HG02623 (cell line): ENCODE measurements around the gene POMT1.
"Not testable (repeated sequence)": the region's sequence is repeated elsewhere in the genome, so short reads cannot be mapped to it uniquely, and the experiment has no call there.

Experiments
- ATAC-seq: cut with Tn5 transposase; IDR thresholded peaks from one replicate; pipeline ENCODE4 v1.9.1; 2021; ENCODE audit warnings: moderate library complexity; ENCODE audit not compliant: unreplicated experiment

POMT1 gene, protein sequence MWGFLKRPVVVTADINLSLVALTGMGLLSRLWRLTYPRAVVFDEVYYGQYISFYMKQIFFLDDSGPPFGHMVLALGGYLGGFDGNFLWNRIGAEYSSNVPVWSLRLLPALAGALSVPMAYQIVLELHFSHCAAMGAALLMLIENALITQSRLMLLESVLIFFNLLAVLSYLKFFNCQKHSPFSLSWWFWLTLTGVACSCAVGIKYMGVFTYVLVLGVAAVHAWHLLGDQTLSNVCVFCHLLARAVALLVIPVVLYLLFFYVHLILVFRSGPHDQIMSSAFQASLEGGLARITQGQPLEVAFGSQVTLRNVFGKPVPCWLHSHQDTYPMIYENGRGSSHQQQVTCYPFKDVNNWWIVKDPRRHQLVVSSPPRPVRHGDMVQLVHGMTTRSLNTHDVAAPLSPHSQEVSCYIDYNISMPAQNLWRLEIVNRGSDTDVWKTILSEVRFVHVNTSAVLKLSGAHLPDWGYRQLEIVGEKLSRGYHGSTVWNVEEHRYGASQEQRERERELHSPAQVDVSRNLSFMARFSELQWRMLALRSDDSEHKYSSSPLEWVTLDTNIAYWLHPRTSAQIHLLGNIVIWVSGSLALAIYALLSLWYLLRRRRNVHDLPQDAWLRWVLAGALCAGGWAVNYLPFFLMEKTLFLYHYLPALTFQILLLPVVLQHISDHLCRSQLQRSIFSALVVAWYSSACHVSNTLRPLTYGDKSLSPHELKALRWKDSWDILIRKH

DNA sequence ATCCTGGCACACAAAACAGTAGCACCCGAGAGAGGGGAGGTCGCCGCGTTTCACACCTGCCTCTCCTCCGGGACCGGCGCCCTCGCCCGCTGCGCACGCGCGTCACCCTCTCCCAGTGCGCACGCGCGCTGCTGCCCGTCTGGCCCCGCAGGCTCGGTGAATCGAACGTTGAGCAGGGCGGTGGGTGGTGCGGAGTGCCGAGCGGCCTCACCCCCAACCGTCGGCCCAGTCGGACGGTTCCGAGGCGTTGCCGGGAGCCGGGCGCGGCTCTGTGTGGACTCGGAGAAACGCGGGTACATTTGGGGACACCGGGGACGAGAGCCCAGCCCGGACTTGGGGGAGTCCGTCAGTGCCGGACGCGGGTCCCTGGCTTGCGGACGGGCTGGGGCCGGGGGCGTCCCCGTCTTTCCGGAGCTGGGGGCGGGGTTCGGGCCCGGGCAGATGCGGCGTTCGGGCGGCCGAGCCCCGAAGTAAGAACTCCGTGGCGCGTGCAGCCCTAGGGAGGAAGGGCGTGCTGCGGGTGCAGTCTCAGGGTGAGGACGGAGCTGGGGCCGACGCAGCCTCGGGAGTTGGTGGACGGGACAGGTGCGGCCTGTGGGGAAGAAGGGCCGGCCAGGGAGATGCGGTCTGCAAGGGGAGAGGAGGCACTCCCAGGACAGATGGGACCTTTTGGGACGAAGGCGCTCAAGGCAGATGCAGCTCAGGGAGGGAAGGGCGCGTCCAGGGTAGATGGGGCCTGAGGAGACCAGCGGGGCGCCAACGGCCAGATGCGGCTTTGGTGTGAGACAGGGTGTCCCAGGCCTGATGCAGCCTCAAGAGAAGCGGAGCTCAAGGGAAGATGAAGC, at the start of gene POMT1:
Gene POMT1, plus strand, starts transcription at position 138 of the 845 bp plus-strand sequence. CDS start 1,301 bp downstream, outside the sequence.
- ATAC-seq = peak; percentile 86

DNA sequence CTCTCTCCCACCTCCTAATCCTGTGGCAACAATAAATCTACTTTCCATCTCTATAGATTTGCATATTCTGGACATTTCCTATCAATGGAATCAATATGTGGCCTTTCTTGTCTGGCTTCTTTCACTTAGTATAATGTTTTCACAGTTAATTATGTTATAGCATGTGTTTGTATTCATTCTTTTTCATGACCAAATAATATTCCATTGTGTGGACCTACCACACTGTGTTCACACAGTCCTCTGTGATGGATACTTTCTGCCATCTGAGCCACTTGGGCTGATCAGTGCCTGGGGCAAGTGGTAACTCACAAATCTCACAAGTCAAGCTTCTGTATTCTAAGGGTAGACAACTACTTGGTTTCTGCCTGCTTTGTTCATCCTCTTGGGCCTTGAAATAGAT, 48.7 kb upstream of the POMT1 start:
- ATAC-seq = no peak

DNA sequence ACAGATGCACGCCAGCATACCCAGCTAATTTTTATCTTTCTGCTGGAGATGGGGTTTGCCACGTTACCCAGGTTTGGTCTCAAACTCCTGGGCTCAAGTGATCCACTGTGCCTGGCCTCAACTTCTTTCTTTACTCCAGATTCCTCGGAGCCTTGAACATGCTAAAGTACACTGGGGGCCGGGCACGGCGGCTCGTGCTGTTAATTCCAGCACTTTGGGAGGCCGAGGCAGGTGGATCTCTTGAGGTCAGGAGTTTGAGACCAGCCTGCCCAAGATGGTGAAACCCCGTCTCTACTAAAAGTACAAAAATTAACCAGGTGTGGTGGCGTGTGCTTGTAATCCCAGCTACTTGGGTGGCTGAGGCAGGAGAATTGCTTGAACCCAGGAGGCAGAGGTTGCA, 47.1 kb upstream of the POMT1 start:
- ATAC-seq = not testable (repeated sequence)

DNA sequence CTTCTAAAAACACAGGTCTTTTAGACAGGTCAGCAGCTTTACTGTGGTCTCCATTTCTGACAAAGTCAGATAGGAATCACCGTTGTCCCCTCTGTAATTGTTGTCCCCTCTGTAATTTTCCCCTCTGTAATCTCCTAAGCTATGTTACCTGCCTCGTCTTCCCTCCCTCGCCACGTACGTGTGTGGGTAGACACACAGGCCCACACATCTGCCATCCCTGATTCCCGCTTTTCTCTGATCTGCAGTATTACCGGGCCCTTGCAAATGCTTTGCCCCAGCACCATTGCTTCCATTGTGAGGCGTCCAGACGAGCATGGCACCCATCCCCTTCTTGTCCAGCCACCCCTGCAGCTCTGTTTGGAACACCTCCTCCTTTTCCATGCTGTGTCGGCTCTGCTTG, 45.0 kb upstream of the POMT1 start:
- ATAC-seq = no peak

DNA sequence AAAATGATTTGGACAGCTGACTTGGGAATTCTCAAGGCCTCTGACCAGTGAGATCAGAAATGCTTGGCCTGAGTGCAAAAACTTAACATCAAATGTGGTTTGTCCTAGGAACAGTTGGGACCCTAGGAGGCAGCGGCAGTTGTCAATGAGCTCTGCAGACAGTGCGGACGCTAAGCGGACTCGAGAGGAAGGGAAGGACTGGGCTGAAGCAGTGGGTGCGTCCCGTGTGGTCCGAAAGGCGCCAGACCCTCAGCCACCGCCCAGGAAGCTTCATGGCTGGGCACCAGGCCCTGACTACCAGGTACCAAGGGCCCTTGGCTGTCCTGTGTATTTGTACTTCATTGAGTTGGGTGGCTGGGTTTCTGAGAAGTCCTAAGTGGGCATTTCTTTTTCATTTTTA, 43.7 kb upstream of the POMT1 start:
- no peak for ATAC-seq

DNA sequence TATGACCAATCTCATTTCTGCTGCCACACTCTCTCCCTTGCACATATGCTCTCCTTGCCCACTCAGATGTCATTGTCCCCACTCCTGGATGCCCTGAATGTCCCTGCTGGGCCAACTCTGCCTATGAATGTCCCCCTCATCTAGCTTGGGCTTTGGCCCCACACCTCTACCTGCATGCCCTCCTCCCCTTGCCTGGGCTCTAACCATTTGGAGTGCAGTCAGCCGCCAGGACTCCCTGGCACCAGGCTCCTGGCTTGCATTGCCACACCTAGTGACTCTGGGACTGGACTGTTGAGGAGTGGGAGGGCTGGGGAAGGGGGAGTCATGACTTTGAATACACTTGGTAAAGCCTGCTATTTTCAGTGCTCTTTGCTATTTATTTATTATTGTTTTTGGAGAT, 41.6 kb upstream of the POMT1 start:
- ATAC-seq = no peak

DNA sequence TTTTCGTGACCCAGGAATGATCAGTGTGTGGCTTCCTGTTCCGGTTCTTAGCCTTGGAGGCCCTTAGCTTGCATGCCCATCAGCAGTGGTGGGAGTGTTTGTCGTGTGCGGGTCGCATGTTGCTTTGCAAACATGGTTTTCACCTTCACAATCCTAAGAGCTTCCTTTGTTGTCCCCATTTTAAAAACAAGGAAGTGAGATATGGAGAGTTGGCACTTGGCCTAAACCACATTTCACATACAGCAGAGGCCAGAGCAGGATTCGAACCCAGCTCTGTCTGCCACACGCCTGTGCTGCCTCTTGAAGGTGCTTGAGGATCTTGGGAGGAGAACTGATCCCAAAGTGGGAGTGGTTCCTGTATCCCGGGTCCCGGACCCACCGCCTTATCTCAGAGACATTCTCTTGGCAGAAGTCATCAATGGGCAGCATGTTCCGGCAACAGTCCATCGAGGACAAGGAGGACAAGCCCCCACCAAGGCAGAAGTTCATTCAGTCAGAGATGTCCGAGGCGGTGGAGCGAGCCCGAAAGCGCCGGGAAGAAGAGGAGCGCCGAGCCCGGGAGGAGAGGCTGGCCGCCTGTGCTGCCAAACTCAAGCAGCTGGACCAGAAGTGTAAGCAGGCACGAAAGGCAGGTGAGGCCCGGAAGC, 38.2 kb upstream of the POMT1 start:
- ATAC-seq = no peak

DNA sequence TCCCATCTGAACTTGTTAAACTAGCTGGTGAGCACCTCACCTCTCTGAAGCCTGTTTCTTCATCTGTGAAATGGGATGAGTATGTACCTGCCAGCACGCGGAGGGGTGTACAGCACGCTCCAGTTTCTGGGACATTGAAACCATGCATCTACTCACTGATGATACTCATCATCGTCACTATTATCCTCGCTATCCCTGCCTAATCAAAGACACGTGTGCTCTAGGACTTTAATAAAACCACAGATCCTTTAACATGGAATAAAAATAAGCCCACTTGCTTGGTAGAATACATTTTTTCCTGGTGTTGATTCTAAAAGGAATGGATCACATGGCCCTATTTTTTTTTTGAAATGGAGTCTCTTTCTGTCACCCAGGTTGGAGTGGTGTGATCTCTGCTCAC, 37.3 kb upstream of the POMT1 start:
- no peak for ATAC-seq

DNA sequence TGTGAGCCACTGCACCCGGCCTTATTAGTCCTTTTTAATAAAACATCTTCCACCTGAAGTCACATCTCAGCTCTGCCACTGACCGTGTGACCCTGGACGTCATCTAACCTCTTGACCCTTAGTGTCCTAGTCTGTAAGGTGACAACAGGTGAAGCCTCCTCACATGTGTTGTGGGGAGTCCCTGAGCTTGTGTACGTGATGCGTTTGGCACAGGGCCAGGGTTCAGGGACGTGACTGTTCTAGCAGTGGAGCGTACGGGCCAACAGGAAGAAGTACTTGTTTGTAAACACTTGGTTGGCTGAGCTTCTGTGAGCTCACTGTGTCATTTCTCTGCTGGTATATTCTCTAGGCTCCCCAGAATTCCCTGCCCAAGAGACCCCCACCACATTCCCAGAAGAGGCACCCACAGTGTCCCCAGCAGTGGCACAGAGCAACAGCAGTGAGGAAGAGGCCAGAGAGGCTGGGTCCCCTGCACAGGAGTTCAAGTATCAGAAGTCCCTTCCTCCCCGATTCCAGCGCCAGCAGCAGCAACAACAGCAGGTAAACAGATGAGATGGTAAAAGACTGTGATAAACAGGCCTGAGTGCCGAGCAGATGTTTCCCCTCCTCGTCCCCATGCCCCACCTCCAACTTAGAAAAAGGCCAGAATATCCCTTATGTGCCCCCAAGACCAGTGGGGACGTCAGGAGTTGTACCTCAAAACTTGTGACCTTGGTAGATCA, 35.3 kb upstream of the POMT1 start:
- no peak for ATAC-seq

DNA sequence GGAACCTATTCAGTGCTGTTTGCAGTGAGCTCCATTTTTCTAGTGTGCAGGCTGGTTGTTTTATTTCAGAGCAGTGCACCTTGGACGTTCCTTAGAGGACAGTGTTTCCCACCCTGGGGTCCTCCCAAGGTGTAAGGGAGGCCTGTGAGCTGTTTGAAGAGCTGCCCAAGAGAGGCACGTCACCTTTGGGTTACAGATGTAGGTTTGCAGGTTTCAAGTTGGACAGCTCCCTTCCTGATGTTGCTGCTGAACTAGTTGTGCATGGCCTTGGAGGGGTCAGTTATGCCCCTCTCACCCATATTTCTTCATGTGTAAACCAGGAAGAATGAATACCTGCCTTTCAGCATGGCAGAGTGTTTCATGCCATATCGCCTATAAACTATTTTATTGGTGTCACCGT, 34.7 kb upstream of the POMT1 start:
- no peak for ATAC-seq

DNA sequence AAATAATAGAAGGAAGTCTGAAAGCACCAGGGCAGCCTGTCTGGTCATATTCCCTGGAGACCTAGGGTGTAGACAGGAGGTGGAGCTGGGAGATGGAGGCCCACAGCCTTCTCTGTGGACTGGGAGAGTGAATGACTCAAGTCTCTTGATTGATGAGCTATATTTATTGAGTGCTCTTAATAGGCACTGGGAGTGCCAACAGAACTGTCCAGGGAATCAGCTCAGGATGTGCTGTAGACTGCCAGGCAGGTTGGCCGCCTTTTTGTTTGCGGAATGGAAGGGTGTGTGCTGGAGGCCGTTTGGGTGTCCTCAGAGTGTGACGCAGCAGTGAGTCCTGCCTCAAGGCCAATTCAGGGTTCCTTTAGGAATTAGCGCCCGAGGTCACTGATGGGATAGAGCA, 33.4 kb upstream of the POMT1 start:
- ATAC-seq = no peak

DNA sequence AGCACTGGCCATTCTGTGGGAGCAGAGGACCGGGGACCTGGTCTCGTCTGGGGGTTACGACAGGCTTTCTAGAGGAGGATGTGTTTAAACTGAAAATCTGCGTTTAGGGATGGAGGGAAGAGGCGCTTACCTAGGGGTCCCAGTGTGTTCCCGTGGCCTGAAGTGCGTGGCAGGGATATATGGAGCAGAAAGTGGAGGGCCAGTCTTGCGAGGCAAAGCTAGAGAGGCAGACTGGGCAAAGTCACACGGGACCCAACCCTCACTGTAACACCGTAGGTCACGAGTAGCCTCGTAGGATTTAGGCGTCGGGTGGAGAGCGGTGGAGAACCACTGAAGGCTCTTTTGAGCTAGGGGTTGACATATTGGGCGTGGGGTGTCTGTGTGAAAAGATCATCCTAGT, 32.8 kb upstream of the POMT1 start:
- ATAC-seq = no peak

DNA sequence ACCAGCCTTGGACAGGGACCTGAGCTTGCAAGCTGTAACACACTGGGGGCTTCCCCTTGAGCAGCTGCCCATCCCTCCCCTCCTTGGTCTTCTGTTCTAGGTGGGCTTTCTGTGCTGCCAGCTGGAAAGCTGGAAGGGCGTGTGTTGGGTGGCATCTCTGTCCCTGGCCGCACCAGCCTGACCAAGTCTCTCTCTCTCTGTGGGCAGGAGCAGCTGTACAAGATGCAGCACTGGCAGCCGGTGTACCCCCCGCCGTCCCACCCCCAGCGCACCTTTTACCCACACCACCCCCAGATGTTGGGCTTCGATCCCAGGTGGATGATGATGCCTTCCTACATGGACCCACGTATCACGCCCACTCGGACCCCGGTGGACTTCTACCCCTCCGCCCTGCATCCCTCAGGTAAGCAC, 32.1 kb upstream of the POMT1 start:
- no peak for ATAC-seq

DNA sequence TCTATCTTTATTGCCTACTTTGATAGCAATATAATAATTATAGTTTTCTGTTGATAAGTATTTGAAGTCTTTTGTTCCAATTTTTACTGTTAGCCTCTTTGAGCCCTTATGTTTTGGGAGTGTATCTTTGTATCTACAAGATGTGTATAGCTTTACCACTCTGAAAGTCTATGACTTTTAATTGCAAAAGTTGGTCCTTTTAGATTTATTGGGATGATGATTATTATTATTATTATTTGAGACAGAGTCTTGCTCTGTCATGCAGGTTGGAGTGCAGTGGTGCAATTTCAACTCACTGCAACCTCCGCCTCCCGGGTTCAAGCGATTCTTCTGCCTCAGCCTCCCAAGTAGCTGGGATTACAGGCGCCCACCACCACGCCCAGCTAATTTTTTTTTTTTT, 30.6 kb upstream of the POMT1 start:
- ATAC-seq = not testable (repeated sequence)

DNA sequence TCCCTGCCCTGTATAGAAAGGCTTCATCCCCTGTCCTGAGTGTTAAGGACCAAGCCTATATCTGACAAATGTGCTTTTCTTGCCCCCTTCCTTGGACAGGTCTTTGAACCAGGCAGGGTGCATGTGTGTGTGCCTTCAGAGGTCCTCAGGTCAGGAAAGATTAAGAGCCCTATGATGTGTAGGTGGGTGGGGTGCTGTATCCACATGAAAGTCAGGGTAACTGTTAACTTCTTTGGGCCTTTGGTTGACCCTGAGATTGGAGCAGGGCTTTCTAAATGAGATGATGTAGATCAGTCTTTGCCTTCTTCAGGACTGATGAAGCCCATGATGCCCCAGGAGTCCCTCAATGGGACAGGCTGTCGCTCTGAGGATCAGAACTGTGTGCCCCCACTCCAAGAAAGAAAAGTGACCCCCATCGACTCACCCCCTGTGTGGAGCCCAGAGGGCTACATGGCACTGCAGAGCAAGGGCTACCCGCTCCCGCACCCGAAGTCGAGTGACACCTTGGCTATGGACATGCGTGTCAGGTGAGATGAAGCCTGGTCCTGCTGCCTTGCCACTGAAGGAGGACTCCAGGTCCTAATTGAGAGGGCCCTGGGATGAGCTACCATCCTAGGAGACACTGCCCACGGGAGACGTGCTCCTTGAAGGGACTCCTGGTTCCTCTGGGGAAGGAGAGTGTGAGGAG, 29.4 kb upstream of the POMT1 start:
- ATAC-seq = no peak

DNA sequence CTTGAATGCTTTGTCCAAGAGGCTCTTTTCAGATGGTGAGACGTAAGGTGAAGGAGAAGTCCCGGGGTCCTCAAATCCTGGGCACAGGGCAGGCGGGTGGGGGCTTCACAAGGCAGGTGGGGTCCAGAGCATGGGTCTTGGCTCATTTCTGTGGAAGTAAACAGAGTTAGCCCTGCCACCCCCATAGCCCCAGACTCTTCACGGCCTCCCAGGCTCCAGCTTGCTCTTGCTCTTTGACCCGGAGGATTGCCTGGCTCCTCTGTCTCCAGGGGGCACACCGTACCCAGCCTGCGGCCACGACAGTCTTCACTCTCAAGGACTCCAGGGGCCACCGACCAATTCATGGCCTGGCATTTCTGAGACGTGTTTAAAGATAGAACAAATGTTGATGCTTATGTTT, 28.8 kb upstream of the POMT1 start:
- no peak for ATAC-seq

DNA sequence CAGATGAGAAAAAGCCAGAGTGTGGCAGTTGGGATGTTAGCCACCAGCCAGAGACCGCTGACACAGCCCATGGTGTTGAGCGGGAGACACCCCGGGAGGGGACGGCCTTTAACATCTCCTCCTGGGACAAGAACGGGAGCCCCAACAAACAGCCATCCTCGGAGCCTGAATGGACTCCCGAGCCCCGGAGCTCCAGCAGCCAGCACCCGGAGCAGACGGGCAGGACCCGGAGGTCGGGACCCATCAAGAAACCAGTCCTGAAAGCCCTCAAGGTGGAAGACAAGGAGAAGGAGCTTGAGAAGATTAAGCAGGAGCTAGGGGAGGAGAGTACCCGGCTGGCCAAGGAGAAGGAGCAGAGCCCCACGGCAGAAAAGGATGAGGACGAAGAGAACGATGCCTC, 28.0 kb upstream of the POMT1 start:
- ATAC-seq = no peak

DNA sequence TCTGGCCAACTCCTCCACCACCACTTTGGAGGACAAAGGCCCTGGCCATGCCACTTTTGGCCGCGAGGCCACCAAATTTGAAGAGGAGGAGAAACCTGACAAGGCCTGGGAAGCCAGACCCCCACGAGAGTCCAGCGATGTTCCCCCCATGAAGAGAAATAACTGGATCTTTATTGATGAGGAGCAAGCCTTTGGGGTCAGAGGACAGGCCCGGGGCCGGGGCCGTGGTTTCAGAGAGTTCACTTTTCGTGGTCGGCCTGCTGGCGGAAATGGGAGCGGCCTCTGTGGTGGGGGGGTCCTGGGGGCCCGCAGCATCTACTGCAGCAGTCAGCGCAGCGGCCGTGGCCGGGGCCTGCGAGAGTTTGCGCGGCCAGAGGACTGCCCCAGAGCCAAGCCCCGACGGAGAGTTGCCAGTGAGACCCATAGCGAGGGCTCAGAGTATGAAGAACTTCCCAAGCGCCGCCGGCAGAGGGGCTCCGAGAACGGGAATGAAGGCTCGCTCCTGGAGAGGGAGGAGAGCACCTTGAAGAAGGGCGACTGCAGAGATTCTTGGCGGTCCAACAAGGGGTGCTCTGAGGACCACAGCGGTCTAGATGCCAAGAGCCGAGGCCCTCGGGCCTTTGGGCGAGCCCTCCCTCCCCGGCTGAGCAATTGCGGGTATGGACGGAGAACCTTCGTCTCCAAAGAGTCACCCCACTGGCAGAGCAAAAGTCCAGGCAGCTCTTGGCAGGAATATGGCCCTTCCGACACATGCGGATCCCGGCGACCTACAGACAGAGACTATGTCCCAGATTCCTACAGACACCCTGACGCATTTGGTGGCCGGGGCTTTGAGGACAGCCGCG, 27.4 kb upstream of the POMT1 start:
- ATAC-seq = no peak
